Measurements from ENCODE around the gene ANKRD60. TPM values are rescaled to one million over a fixed set of nuclear protein-coding genes. Genes with fewer than 3 reads are reported as not detected.

ANKRD60 gene
- total and polyA plus RNA-seq, 2 of the 4 experiments (the other 2 are of a cell fraction): not detected

DNA sequence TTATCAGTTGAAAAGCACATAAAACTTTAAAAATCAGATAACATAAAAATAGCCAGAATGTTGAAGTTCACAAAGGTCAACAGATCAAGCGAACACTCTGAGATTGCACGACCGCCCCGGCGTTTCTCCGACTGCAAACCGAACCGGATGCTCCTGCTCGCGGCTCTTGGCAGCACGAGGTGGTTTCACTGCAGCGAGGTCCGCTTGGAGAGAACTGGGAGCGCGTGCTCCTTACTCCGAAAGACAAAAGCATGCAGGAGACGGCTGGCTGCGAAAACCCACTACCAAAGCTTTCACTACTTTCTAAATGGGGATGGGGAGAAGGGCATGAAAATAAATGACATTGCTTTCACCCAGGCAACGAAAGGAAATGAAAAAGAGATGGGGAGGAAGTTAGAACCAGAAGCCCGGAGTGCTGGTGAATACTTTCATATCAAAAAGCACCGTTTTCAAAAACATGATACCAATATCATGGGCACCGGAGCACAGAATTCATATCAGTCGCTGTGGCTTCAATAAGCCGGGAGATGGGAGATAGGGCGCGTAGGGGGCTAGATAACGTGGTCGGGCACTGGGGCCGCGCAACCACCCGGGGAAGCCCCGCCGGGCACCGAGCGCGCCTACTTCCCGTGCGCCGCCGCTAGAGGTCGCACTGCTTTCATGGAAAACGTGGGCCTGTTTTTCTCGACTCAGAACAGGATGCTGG lies 8.3 kb upstream of the ANKRD60 start:
- in situ Hi-C loops (cut with MboI; ENCODE audit: low sequenced_read_pairs): loop anchor here (10.0 to 25.0 kb wide), 3 partner anchors 198 to 801 kb away; partner anchors contain the start of genes ATP5F1E, PRELID3B and STX16
- H3K14ac ChIP-seq (replicated peaks; ENCODE audit: low read depth, low read length): no peak overlapping the region
- no peak overlapping the region for H3K23ac ChIP-seq (ENCODE audit: low read depth, low read length)
- H4K8ac ChIP-seq (ENCODE audit: low read depth in 2 of 2, low read length in 2 of 2): 0 out of 4 replicates have a peak overlapping the region, but pooled peaks of 1 of the 2 experiments have one; percentile 37
- H2BK5ac ChIP-seq (ENCODE audit: low read depth, low read length, poor library complexity, severe bottlenecking): no peak overlapping the region
- no peak overlapping the region for H3K4ac ChIP-seq (ENCODE audit: low read depth, low read length)
- H2AK9ac ChIP-seq (replicated peaks; ENCODE audit: low read depth, low read length, poor library complexity): no peak overlapping the region
- intact Hi-C loops (cut with micrococcal nuclease): loop anchor here (1.0 to 10.0 kb wide), 9 partner anchors 122 to 988 kb away; partner anchors contain the start of genes APCDD1L, GNAS and PRELID3B
- dilution Hi-C loops (cut with HindIII; ENCODE audit: low sequenced_read_pairs, unreplicated experiment): loop anchor here (25.0 kb wide), 1 partner anchor 426 kb away; the partner anchor contains the start of gene STX16
- peaks cover 11% of the 10 kb centered on the region for H3K36me3 ChIP-seq (ENCODE audit: control insufficient read depth, insufficient read depth, low read length)
- no peaks in the 10 kb centered on the region for H3K9me3 ChIP-seq (ENCODE audit: control insufficient read depth, insufficient read depth, low read length)
- peaks cover 4% of the 10 kb centered on the region; the same call in 1 of the 2 replicates for H4K20me1 ChIP-seq (ENCODE audit: insufficient read depth, low read length)
- CTCF ChIA-PET: interaction anchor here (0.6 to 1.6 kb wide), 3 partner anchors 12 to 303 kb away, joined by 3 to 4 read pairs (median 3); no protein-coding TSS in a partner anchor
- no peak overlapping the region for H3K56ac ChIP-seq (ENCODE audit: extremely low read depth, insufficient read depth, low read length)
- peak overlapping the region; percentile 95 for H3K4me2 ChIP-seq (ENCODE audit: low read depth, low read length)
- peaks cover 0 to 8% of the 10 kb centered on the region in 2 experiments; a peak in 1 of 4 replicates for H3K79me1 ChIP-seq (ENCODE audit: low read depth in 1 of 2, low read length in 2 of 2)
- peak; percentile 61 for DNase-seq
- no peak overlapping the region for H2AK5ac ChIP-seq (ENCODE audit: low read depth, low read length)
- BruUV-seq (replicated peaks): no TSS peak
- H3K4me3 ChIP-seq (ENCODE audit: insufficient read depth, low read depth, low read length): peak overlapping the region; percentile 72
- H2BK120ac ChIP-seq (ENCODE audit: low read depth, low read length): no peak overlapping the region
- peak overlapping the region; percentile 52; the same call in 1 of the 2 replicates for H3K9ac ChIP-seq (ENCODE audit: low read depth, low read length)
- peak overlapping the region; percentile 86 for H2AFZ ChIP-seq (replicated peaks; ENCODE audit: low read length, poor library complexity)
- no peaks in the 10 kb centered on the region for H3K27me3 ChIP-seq (ENCODE audit: control insufficient read depth, insufficient read depth, low read length)
- TF ChIP-seq, protein P1, sequence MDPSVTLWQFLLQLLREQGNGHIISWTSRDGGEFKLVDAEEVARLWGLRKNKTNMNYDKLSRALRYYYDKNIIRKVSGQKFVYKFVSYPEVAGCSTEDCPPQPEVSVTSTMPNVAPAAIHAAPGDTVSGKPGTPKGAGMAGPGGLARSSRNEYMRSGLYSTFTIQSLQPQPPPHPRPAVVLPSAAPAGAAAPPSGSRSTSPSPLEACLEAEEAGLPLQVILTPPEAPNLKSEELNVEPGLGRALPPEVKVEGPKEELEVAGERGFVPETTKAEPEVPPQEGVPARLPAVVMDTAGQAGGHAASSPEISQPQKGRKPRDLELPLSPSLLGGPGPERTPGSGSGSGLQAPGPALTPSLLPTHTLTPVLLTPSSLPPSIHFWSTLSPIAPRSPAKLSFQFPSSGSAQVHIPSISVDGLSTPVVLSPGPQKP (IDR thresholded peaks at IDR 0.05; ENCODE audit: borderline replicate concordance, low read depth, low read length): no peak
- TF ChIP-seq MXI1 (IDR thresholded peaks at IDR 0.05; ENCODE audit: borderline replicate concordance, low read depth, low read length) (peak; percentile 85), MAZ (IDR thresholded peaks at IDR 0.05; ENCODE audit: borderline replicate concordance, low read depth, low read length) (peak; percentile 55; the same call in 1 of the 2 replicates), RAD21 (IDR thresholded peaks at IDR 0.05; ENCODE audit: low read length) (peak; percentile 90), FOS (IDR thresholded peaks at IDR 0.05; ENCODE audit: low read depth, low read length) (no peak), SMC3 (IDR thresholded peaks at IDR 0.05; ENCODE audit: low read depth, low read length) (peak; percentile 70), CEBPB (IDR thresholded peaks at IDR 0.05; ENCODE audit: low read depth, low read length) (no peak), MAFK (IDR thresholded peaks at IDR 0.05; ENCODE audit: low read depth, low read length) (no peak), BHLHE40 (IDR thresholded peaks at IDR 0.05; ENCODE audit: low read depth, low read length) (no peak), POLR2A (IDR thresholded peaks at IDR 0.05; ENCODE audit: low read depth, low read length) (peak; percentile 8; the same call in 1 of the 2 replicates), RFX5 (IDR thresholded peaks at IDR 0.05; ENCODE audit: low read depth, low read length) (no peak)
- TF ChIP-seq, protein P2, sequence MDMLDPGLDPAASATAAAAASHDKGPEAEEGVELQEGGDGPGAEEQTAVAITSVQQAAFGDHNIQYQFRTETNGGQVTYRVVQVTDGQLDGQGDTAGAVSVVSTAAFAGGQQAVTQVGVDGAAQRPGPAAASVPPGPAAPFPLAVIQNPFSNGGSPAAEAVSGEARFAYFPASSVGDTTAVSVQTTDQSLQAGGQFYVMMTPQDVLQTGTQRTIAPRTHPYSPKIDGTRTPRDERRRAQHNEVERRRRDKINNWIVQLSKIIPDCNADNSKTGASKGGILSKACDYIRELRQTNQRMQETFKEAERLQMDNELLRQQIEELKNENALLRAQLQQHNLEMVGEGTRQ (IDR thresholded peaks at IDR 0.05; ENCODE audit: low read depth, low read length): no peak
- TF ChIP-seq, protein P3, sequence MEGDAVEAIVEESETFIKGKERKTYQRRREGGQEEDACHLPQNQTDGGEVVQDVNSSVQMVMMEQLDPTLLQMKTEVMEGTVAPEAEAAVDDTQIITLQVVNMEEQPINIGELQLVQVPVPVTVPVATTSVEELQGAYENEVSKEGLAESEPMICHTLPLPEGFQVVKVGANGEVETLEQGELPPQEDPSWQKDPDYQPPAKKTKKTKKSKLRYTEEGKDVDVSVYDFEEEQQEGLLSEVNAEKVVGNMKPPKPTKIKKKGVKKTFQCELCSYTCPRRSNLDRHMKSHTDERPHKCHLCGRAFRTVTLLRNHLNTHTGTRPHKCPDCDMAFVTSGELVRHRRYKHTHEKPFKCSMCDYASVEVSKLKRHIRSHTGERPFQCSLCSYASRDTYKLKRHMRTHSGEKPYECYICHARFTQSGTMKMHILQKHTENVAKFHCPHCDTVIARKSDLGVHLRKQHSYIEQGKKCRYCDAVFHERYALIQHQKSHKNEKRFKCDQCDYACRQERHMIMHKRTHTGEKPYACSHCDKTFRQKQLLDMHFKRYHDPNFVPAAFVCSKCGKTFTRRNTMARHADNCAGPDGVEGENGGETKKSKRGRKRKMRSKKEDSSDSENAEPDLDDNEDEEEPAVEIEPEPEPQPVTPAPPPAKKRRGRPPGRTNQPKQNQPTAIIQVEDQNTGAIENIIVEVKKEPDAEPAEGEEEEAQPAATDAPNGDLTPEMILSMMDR (conservative IDR thresholded peaks at IDR 0.05; ENCODE audit: low read depth, low read length): peak; percentile 91
- H2BK20ac ChIP-seq (ENCODE audit: low read depth, low read length): no peak overlapping the region
- no peak overlapping the region; the same call in 1 of the 2 replicates for H3K27ac ChIP-seq (ENCODE audit: insufficient read depth, low read length)
- H3K4me1 ChIP-seq (ENCODE audit: control insufficient read depth, insufficient read depth, low read length): peaks cover 7% of the 10 kb centered on the region
- peak; percentile 90 for ATAC-seq (ENCODE audit: low read depth)
- WGBS, 2 experiments (ENCODE audit: extremely low coverage in 2 of 2, insufficient read length in 1 of 2): 2% methylated on average over 9 of the region's 43 CpGs; no CpG with 5 or more reads in 1 of the 2 experiments
- no peak overlapping the region for H2BK15ac ChIP-seq (ENCODE audit: low read depth, low read length)
- H4K91ac ChIP-seq (ENCODE audit: insufficient read depth, low read depth, low read length): no peak overlapping the region
- H3K9me1 ChIP-seq (ENCODE audit: insufficient read depth, low read length): 0 out of 2 replicates have a peak, but pooled peaks cover 3% of the 10 kb centered on the region
- H4K5ac ChIP-seq (ENCODE audit: low read depth, low read length): no peak overlapping the region
- no peak overlapping the region for H3K18ac ChIP-seq (ENCODE audit: low read depth, low read length)
- POLR2A ChIA-PET (ENCODE audit: unreplicated experiment): no interaction called here

Data from IMR-90 (cell line).